Parathyroid adenoma (tissue), 2 donors: ENCODE data around the gene CCT8.

Experiments used
- H2AFZ ChIP-seq: fragments of 300-600 bp; sonication (generic); one replicate; pipeline ENCODE4 v1.7.0; 2017; ENCODE audit warnings: antibody characterized with exemption, mild to moderate bottlenecking
- H3K27ac ChIP-seq: fragments of 300-600 bp; sonication (generic); one replicate; pipeline ENCODE4 v1.7.0; 2017
- H3K27me3 ChIP-seq: fragments of 300-600 bp; sonication (generic); one replicate; pipeline ENCODE4 v1.7.0; 2017; ENCODE audit warnings: low read length; ENCODE audit not compliant: control insufficient read depth, insufficient read depth
- H3K36me3 ChIP-seq: fragments of 300-600 bp; sonication (generic); one replicate; pipeline ENCODE4 v1.7.0; 2017; ENCODE audit warnings: low read length; ENCODE audit not compliant: control insufficient read depth, insufficient read depth
- H3K4me1 ChIP-seq: fragments of 300-600 bp; sonication (generic); one replicate; pipeline ENCODE4 v1.7.0; 2017; ENCODE audit warnings: control low read depth
- H3K4me2 ChIP-seq: fragments of 300-600 bp; sonication (generic); one replicate; pipeline ENCODE4 v1.7.0; 2017; ENCODE audit warnings: low read length
- H3K4me3 ChIP-seq: fragments of 300-600 bp; sonication (generic); one replicate; pipeline ENCODE4 v1.7.0; 2017; ENCODE audit warnings: low read depth, low read length
- H3K79me2 ChIP-seq: fragments of 300-600 bp; sonication (generic); one replicate; pipeline ENCODE4 v1.7.0; 2017; ENCODE audit warnings: control low read depth
- H3K9ac ChIP-seq: fragments of 300-600 bp; sonication (generic); one replicate; pipeline ENCODE4 v1.7.0; 2017; ENCODE audit warnings: mild to moderate bottlenecking
- H3K9me3 ChIP-seq: fragments of 300-600 bp; sonication (generic); one replicate; pipeline ENCODE4 v1.7.0; 2017; ENCODE audit warnings: low read length; ENCODE audit not compliant: control insufficient read depth
- CTCF ChIP-seq: fragments of 300-600 bp; sonication (generic); IDR thresholded peaks from one replicate; pipeline ENCODE4 v1.7.0; 2017; ENCODE audit warnings: antibody characterized with exemption, mild to moderate bottlenecking
- donor health status: primary hyperparathyroidism.

CCT8 gene

GRCh38 chr21:29114765-29115500 lies 41.5 kb upstream of the CCT8 start:
- no peak overlapping the region for H3K4me2 ChIP-seq
- H2AFZ ChIP-seq = no peak overlapping the region
- no peak for TF ChIP-seq CTCF
- no peaks in the 10 kb centered on the region for H3K27me3 ChIP-seq
- H3K4me3 ChIP-seq = no peak overlapping the region
- no peak overlapping the region for H3K27ac ChIP-seq
- no peak overlapping the region for H3K9ac ChIP-seq
- no peaks in the 10 kb centered on the region for H3K9me3 ChIP-seq
- H3K4me1 ChIP-seq = no peaks in the 10 kb centered on the region
- H3K36me3 ChIP-seq = no peaks in the 10 kb centered on the region
- H3K79me2 ChIP-seq = no peaks in the 10 kb centered on the region

GRCh38 chr21:29105218-29105617 lies 31.8 kb upstream of the CCT8 start:
- no peaks in the 10 kb centered on the region for H3K27me3 ChIP-seq
- no peaks in the 10 kb centered on the region for H3K9me3 ChIP-seq
- no peak overlapping the region for H3K27ac ChIP-seq
- no peaks in the 10 kb centered on the region for H3K36me3 ChIP-seq
- TF ChIP-seq CTCF = no peak
- peaks cover 3% of the 10 kb centered on the region for H3K4me1 ChIP-seq
- no peak overlapping the region for H3K4me3 ChIP-seq
- no peaks in the 10 kb centered on the region for H3K79me2 ChIP-seq
- H3K4me2 ChIP-seq = no peak overlapping the region
- H3K9ac ChIP-seq = no peak overlapping the region
- H2AFZ ChIP-seq = no peak overlapping the region

- Histone ChIP-seq H3K27me3 (no peaks in the 10 kb centered on the region), H3K4me2 (no peak overlapping the region), H3K4me3 (no peak overlapping the region), H3K36me3 (no peaks in the 10 kb centered on the region), H3K9me3 (no peaks in the 10 kb centered on the region), H2AFZ (no peak overlapping the region), H3K4me1 (peaks cover 3% of the 10 kb centered on the region), H3K27ac (no peak overlapping the region), H3K79me2 (no peaks in the 10 kb centered on the region), H3K9ac (no peak overlapping the region)
- no peak for TF ChIP-seq CTCF
Observed at GRCh38 chr21:29104239-29104708, 30.8 kb upstream of the CCT8 start.

- TF ChIP-seq CTCF = no peak
Observed at GRCh38 chr21:29102791-29103257, 29.4 kb upstream of the CCT8 start.

GRCh38 chr21:29098156-29098555 lies 24.7 kb upstream of the CCT8 start:
- Histone ChIP-seq H3K36me3 (no peaks in the 10 kb centered on the region), H3K9ac (no peak overlapping the region), H3K9me3 (no peaks in the 10 kb centered on the region), H3K27ac (no peak overlapping the region), H3K4me1 (no peaks in the 10 kb centered on the region), H3K4me3 (no peak overlapping the region), H2AFZ (no peak overlapping the region), H3K4me2 (no peak overlapping the region), H3K27me3 (no peaks in the 10 kb centered on the region), H3K79me2 (no peaks in the 10 kb centered on the region)
- no peak for TF ChIP-seq CTCF

More at GRCh38 chr21:29102791-29103257, 29.4 kb upstream of the CCT8 start:
- Histone ChIP-seq H3K4me2 (no peak overlapping the region), H3K27ac (no peak overlapping the region), H3K9ac (no peak overlapping the region), H2AFZ (no peak overlapping the region), H3K4me1 (peaks cover 3% of the 10 kb centered on the region), H3K27me3 (no peaks in the 10 kb centered on the region), H3K36me3 (no peaks in the 10 kb centered on the region), H3K4me3 (no peak overlapping the region), H3K9me3 (no peaks in the 10 kb centered on the region), H3K79me2 (no peaks in the 10 kb centered on the region)
